Peyer's patch (tissue), 4 donors: Measurements from ENCODE around the gene ZCWPW2. TPM values are rescaled to one million over a fixed set of nuclear protein-coding genes. Genes with fewer than 3 reads are reported as not detected.

Experiments used
- DNase-seq, 3 donors: peaks; one replicate each; pipeline ENCODE4 v3.0.0-alpha.2; 2017 to 2019
- H3K27ac ChIP-seq, 4 donors: fragments of 200-600 bp; sonication (generic); one replicate each; pipeline ENCODE4 v1.5.1; 2016 to 2019
- H3K27me3 ChIP-seq, 2 donors: fragments of 200-600 bp; sonication (generic); one replicate each; pipeline ENCODE4 v1.5.1; 2019
- H3K36me3 ChIP-seq, 3 donors: fragments of 200-600 bp; sonication (generic); one replicate each; pipeline ENCODE4 v1.5.1; 2016 to 2019
- H3K4me1 ChIP-seq, 4 donors: fragments of 200-600 bp; sonication (generic); one replicate each; pipeline ENCODE4 v1.5.1; 2016 to 2019
- H3K4me3 ChIP-seq, 4 donors: fragments of 200-600 bp; sonication (generic); 1 replicate in 3 of 4; 2 replicates in 1 of 4; pipeline ENCODE4 v1.5.1; 2016 to 2019; ENCODE audit warnings: mild to moderate bottlenecking in 1 of 4
- H3K9me3 ChIP-seq, 4 donors: fragments of 200-600 bp; sonication (generic); one replicate each; pipeline ENCODE4 v1.5.1; 2016 to 2019; ENCODE audit warnings: mild to moderate bottlenecking in 1 of 4
- POLR2A ChIP-seq, 2 donors: fragments of 450-650 bp; IDR thresholded peaks; one replicate each; pipeline ENCODE4 v1.5.1; 2017; ENCODE audit warnings: antibody characterized with exemption in 2 of 2, mild to moderate bottlenecking in 2 of 2, moderate library complexity in 2 of 2
- total RNA-seq, 4 donors: library from RNA; depleted of rRNA; stranded (reverse); fragments of >200 nt; gene quantifications; one replicate each; pipeline ENCODE4 v1.1.0, GENCODE V29; 2016
- TF ChIP-seq, protein P1 (sequence below), 6 experiments: fragments of 450-650 bp in 4 of 6; fragments of 200-600 bp in 2 of 6; sonication (generic) in 1 of 6; IDR thresholded peaks; one replicate each; pipeline ENCODE4 v1.5.1; 2017 to 2019; ENCODE audit warnings: antibody characterized with exemption in 6 of 6, mild to moderate bottlenecking in 3 of 6, moderate library complexity in 1 of 6

ZCWPW2 gene
- total RNA-seq, 4 donors from 2014 or later, result not detected

DNA sequence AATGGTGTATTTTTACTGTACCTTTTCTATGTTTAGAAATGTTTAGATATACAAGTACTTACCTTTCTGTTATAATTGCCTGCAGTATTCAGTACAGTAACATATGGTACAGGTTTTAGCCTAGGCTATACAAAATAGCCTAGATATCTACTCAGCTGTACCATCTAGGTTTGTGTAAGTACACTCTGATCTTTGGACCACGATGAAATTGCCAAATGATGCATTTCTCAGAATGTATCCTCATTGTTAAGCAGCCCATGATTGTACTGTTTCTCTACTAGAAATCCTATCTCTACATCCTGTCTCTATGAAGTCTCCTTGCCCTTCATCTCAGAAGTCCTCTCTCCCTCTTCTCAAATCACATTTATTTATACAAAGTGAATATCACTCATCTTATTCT, 32.8 kb upstream of the ZCWPW2 start:
- no peaks in the 10 kb centered on the region for H3K9me3 ChIP-seq
- no peaks in the 10 kb centered on the region for H3K4me1 ChIP-seq
- no peaks in the 10 kb centered on the region for H3K27me3 ChIP-seq
- no peak overlapping the region for H3K4me3 ChIP-seq
- DNase-seq, result no peak
- H3K27ac ChIP-seq, result no peak overlapping the region
- TF ChIP-seq POLR2A (IDR thresholded peaks at IDR 0.05), result no peak
- TF ChIP-seq, protein P1, sequence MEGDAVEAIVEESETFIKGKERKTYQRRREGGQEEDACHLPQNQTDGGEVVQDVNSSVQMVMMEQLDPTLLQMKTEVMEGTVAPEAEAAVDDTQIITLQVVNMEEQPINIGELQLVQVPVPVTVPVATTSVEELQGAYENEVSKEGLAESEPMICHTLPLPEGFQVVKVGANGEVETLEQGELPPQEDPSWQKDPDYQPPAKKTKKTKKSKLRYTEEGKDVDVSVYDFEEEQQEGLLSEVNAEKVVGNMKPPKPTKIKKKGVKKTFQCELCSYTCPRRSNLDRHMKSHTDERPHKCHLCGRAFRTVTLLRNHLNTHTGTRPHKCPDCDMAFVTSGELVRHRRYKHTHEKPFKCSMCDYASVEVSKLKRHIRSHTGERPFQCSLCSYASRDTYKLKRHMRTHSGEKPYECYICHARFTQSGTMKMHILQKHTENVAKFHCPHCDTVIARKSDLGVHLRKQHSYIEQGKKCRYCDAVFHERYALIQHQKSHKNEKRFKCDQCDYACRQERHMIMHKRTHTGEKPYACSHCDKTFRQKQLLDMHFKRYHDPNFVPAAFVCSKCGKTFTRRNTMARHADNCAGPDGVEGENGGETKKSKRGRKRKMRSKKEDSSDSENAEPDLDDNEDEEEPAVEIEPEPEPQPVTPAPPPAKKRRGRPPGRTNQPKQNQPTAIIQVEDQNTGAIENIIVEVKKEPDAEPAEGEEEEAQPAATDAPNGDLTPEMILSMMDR (IDR thresholded peaks at IDR 0.05), result no peak
- peaks cover 0 to 10% (median 0%) of the 10 kb centered on the region in 3 donors for H3K36me3 ChIP-seq

DNA sequence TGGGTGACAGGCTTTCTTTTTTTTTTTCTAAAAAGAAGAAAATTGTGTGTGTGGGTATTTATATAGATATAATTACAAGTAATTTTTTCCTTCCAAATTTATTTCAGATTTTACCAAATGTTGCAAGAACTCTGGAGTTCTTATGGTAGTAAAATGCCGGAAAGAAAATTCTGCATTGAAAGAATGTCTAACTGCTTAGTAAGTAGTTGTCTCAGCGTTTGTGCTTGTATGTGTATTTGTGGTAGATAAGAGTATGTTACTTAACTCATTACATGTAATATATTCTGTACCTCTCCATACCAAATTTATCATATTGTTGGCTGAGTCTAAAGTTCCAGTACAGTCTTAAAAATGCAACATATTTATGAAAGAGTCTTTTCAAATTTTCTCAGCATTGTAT, 32.3 kb upstream of the ZCWPW2 start:
- TF ChIP-seq, protein P1 (IDR thresholded peaks at IDR 0.05), result no peak
- no peak for TF ChIP-seq POLR2A (IDR thresholded peaks at IDR 0.05)
- Histone ChIP-seq H3K9me3 (no peaks in the 10 kb centered on the region), H3K4me1 (no peaks in the 10 kb centered on the region), H3K27me3 (no peaks in the 10 kb centered on the region), H3K4me3 (no peak overlapping the region), H3K27ac (no peak overlapping the region), H3K36me3 (peaks cover 0 to 10% (median 0%) of the 10 kb centered on the region in 3 donors)
- DNase-seq, result no peak

DNA sequence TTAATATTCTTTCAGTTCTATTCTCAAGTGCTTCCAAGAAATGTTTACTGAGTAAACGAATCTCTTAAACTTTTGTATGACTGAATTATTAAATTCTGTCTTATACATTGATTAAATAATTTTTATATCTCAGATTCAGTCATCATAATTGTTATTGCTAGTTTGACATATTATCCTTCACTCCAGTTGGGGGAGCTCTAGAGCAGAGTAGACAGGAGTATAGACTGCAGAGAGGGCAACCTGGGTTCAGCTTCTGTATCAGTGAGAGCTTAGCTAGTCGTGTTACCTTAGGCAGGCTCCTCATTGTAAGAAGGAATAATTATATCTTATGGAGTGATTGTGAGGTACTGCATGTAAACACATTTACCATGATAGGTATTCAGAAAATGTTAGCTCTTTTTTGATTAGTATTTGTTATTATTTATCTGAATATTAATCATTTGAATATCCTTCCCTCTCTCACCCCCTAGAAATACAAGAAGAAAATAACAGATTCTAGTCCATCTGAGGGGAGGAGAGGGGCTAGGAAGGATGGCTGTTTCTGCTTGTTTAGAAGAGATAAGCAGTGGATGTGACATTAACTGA, 31.0 kb upstream of the ZCWPW2 start:
- no peak overlapping the region for H3K4me3 ChIP-seq
- peaks cover 0 to 11% (median 0%) of the 10 kb centered on the region in 3 donors for H3K36me3 ChIP-seq
- no peak for DNase-seq
- no peaks in the 10 kb centered on the region for H3K27me3 ChIP-seq
- H3K9me3 ChIP-seq, result no peaks in the 10 kb centered on the region
- no peaks in the 10 kb centered on the region for H3K4me1 ChIP-seq
- H3K27ac ChIP-seq, result no peak overlapping the region
- TF ChIP-seq, protein P1 (IDR thresholded peaks at IDR 0.05), result peak in 5 of 6 experiments; percentile 23 to 65 (median 61)
- no peak for TF ChIP-seq POLR2A (IDR thresholded peaks at IDR 0.05)

GRCh38 chr3:28320981-28321380, 27.5 kb upstream of the ZCWPW2 start:
- no peaks in the 10 kb centered on the region for H3K27me3 ChIP-seq
- H3K9me3 ChIP-seq, result no peaks in the 10 kb centered on the region
- H3K36me3 ChIP-seq, result peaks cover 0 to 37% (median 0%) of the 10 kb centered on the region in 3 donors
- no peak for DNase-seq
- no peak overlapping the region for H3K4me3 ChIP-seq
- H3K4me1 ChIP-seq, result no peaks in the 10 kb centered on the region
- TF ChIP-seq POLR2A (IDR thresholded peaks at IDR 0.05), result no peak
- TF ChIP-seq, protein P1 (IDR thresholded peaks at IDR 0.05), result no peak
- H3K27ac ChIP-seq, result no peak overlapping the region

DNA sequence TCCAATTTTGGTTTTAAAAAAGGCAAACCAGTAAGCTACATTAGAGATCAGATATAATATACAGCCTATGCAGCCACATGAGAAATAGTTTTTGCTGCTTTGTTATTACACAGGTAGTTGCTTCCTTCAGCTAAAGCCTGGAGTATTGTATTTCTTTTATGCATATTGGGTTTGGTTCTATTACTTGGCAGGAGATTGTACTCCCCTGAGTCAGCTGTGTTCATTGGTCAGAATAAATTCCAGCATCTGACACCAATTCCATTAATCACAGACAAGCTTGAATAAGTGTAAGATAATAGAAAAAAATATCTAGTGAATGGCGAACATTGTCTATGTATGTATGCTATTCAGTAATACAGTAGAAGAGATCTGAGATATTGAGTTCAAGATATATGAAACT, 26.1 kb upstream of the ZCWPW2 start:
- Histone ChIP-seq H3K36me3 (peaks cover 0 to 44% (median 0%) of the 10 kb centered on the region in 3 donors), H3K4me3 (no peak overlapping the region), H3K27me3 (no peaks in the 10 kb centered on the region), H3K4me1 (no peaks in the 10 kb centered on the region), H3K9me3 (no peaks in the 10 kb centered on the region), H3K27ac (no peak overlapping the region)
- DNase-seq, result no peak
- TF ChIP-seq, protein P1 (IDR thresholded peaks at IDR 0.05), result no peak
- TF ChIP-seq POLR2A (IDR thresholded peaks at IDR 0.05), result no peak
